ENCODE results near the gene AOPEP.

AOPEP gene

GRCh38 chr9:95053611-95054570, 327.4 kb downstream of the AOPEP start:
- no peaks in the 10 kb centered on the region for H3K9me3 ChIP-seq
- H3K27me3 ChIP-seq = no peaks in the 10 kb centered on the region
- peak overlapping the region in 1 of 2 donors; percentile 44 for H3K4me3 ChIP-seq
- peaks cover 0 to 95% (median 25%) of the 10 kb centered on the region in 4 donors for H3K4me1 ChIP-seq
- no peak for TF ChIP-seq CTCF (IDR thresholded peaks at IDR 0.05)
- H3K27ac ChIP-seq = peak overlapping the region; percentile 83 to 93
- intact Hi-C loops (cut with DNase I; ENCODE audit: low total_unique reads) = no loop called here
- DNase-seq = no peak
- no peaks in the 10 kb centered on the region for H3K36me3 ChIP-seq

GRCh38 chr9:95055334-95055850, 328.9 kb downstream of the AOPEP start:
- no peak for DNase-seq
- Histone ChIP-seq H3K9me3 (no peaks in the 10 kb centered on the region), H3K4me1 (peaks cover 0 to 100% (median 37%) of the 10 kb centered on the region in 4 donors), H3K27ac (peak overlapping the region; percentile 83 to 93), H3K36me3 (no peaks in the 10 kb centered on the region), H3K4me3 (peak overlapping the region; percentile 43 to 44), H3K27me3 (no peaks in the 10 kb centered on the region)
- TF ChIP-seq CTCF (IDR thresholded peaks at IDR 0.05) = no peak
- intact Hi-C loops (cut with DNase I; ENCODE audit: low total_unique reads) = loop anchor here (5.0 kb wide), 1 partner anchor 48 kb away; no protein-coding TSS in a partner anchor

- Histone ChIP-seq H3K27me3 (no peaks in the 10 kb centered on the region), H3K4me3 (peak overlapping the region; percentile 43 to 44), H3K4me1 (peaks cover 0 to 100% (median 43%) of the 10 kb centered on the region in 4 donors), H3K9me3 (no peaks in the 10 kb centered on the region), H3K27ac (peak overlapping the region; percentile 83 to 93), H3K36me3 (peaks cover 0 to under 1% (median 0%) of the 10 kb centered on the region in 3 donors)
- DNase-seq = peak in 1 of 2 donors; percentile 78
- TF ChIP-seq CTCF (IDR thresholded peaks at IDR 0.05) = no peak
- intact Hi-C loops (cut with DNase I; ENCODE audit: low total_unique reads) = loop anchor here (5.0 kb wide), 1 partner anchor 49 kb away; no protein-coding TSS in a partner anchor
Measured at GRCh38 chr9:95055851-95056551, 329.5 kb downstream of the AOPEP start.

- no peak for DNase-seq
- intact Hi-C loops (cut with DNase I; ENCODE audit: low total_unique reads) = loop anchor here (5.0 kb wide), 1 partner anchor 50 kb away; no protein-coding TSS in a partner anchor
- Histone ChIP-seq H3K9me3 (no peaks in the 10 kb centered on the region), H3K27ac (peak overlapping the region; percentile 83 to 93), H3K36me3 (peaks cover 0 to 6% (median 6%) of the 10 kb centered on the region in 3 donors), H3K27me3 (no peaks in the 10 kb centered on the region), H3K4me3 (peak overlapping the region; percentile 43 to 44), H3K4me1 (peaks cover 0 to 100% (median 54%) of the 10 kb centered on the region in 4 donors)
- TF ChIP-seq CTCF (IDR thresholded peaks at IDR 0.05) = no peak
Measured at GRCh38 chr9:95057101-95057500, 330.6 kb downstream of the AOPEP start.

- Histone ChIP-seq H3K4me1 (peaks cover 0 to 100% (median 65%) of the 10 kb centered on the region in 4 donors), H3K4me3 (peak overlapping the region; percentile 43 to 44), H3K27ac (peak overlapping the region; percentile 83 to 93), H3K9me3 (no peaks in the 10 kb centered on the region), H3K27me3 (no peaks in the 10 kb centered on the region), H3K36me3 (peaks cover 7 to 18% (median 8%) of the 10 kb centered on the region in 3 donors)
- intact Hi-C loops (cut with DNase I; ENCODE audit: low total_unique reads) = loop anchor here (5.0 kb wide), 1 partner anchor 51 kb away; no protein-coding TSS in a partner anchor
- TF ChIP-seq CTCF (IDR thresholded peaks at IDR 0.05) = no peak
- no peak for DNase-seq
Measured at GRCh38 chr9:95058121-95058785, 331.8 kb downstream of the AOPEP start.

All from tibial artery (tissue), 4 donors.